H1 (cell line): ENCODE data around the gene SLC4A7. TPM values are rescaled to one million over a fixed set of nuclear protein-coding genes. Genes with fewer than 3 reads are reported as not detected.

Experiments used
- CTCF ChIA-PET: fragments of 300-600 bp; sonication (Branson Sonifier 250); formaldehyde crosslinking; loops from one replicate; lab custom pipeline; 2021; ENCODE audit not compliant: partially characterized antibody; lab: Charles Lee
- POLR2A ChIA-PET: fragments of 300-600 bp; sonication (Branson Sonifier 250); formaldehyde crosslinking; loops from one replicate; lab custom pipeline; 2021; ENCODE audit warnings: inconsistent platforms; ENCODE audit not compliant: partially characterized antibody; lab: Charles Lee
- DNase-seq, 2 experiments: peaks; one replicate each; pipeline versions ENCODE4 v3.0.0 to v3.0.0-alpha.2; 2010 to 2022; ENCODE audit warnings: low spot score in 2 of 2, low read depth in 1 of 2, mixed read lengths in 1 of 2
- FAIRE-seq: peaks from 2 replicates; lab custom pipeline; 2011; peaks lifted over from hg19 to GRCh38; lab: Jason Lieb, UNC
- H2AFZ ChIP-seq: 2 replicates; pipeline ENCODE4 v1.8.1; 2012; ENCODE audit warnings: low read length, inconsistent platforms
- H2AK5ac ChIP-seq: 2 replicates; pipeline ENCODE4 v1.6.1; 2013; ENCODE audit warnings: low read depth, low read length
- H2BK120ac ChIP-seq: replicated peaks from 2 replicates; pipeline ENCODE3; 2013; ENCODE audit warnings: low read depth, low read length, inconsistent platforms
- H2BK12ac ChIP-seq: 2 replicates; pipeline ENCODE4 v1.6.1; 2013; ENCODE audit warnings: low read depth, low read length
- H2BK15ac ChIP-seq: 2 replicates; pipeline ENCODE4 v1.6.1; 2013; ENCODE audit warnings: low read length
- H2BK20ac ChIP-seq: 2 replicates; pipeline ENCODE4 v1.6.1; 2013; ENCODE audit warnings: low read length
- H2BK5ac ChIP-seq: 2 replicates; pipeline ENCODE4 v1.6.1; 2013; ENCODE audit warnings: low read depth, low read length
- H3K14ac ChIP-seq: 2 replicates; pipeline ENCODE4 v1.6.1; 2013; ENCODE audit warnings: inconsistent platforms; ENCODE audit not compliant: insufficient read length
- H3K18ac ChIP-seq: 2 replicates; pipeline ENCODE4 v1.6.1; 2013; ENCODE audit warnings: low read length; ENCODE audit errors: extremely low read depth
- H3K23ac ChIP-seq: 2 replicates; pipeline ENCODE4 v1.6.1; 2013; ENCODE audit warnings: inconsistent platforms; ENCODE audit not compliant: insufficient read length
- H3K23me2 ChIP-seq: 2 replicates; pipeline ENCODE4 v1.6.1; 2013; ENCODE audit warnings: low read depth, low read length
- H3K27ac ChIP-seq: 2 replicates; pipeline ENCODE4 v1.6.1; 2011; ENCODE audit warnings: low read depth, low read length, inconsistent platforms
- H3K27me3 ChIP-seq, 4 experiments: replicated peaks in 1 of 4; 1 replicate in 1 of 4; 2 replicates in 3 of 4; pipeline versions ENCODE4 v1.6.1 to v1.8.1; 2011 to 2013; ENCODE audit warnings: low read length in 3 of 4, mild to moderate bottlenecking in 3 of 4, inconsistent platforms in 2 of 4, mixed read lengths in 2 of 4, moderate library complexity in 1 of 4; ENCODE audit not compliant: control insufficient read depth in 3 of 4, insufficient read depth in 3 of 4; ENCODE audit errors: extremely low read depth in 1 of 4
- H3K36me3 ChIP-seq, 4 experiments: 2 replicates each; pipeline versions ENCODE4 v1.6.1 to v1.8.1; 2011 to 2013; ENCODE audit warnings: mild to moderate bottlenecking in 4 of 4, low read length in 3 of 4, moderate library complexity in 2 of 4, control low read depth in 1 of 4, inconsistent platforms in 1 of 4; ENCODE audit not compliant: insufficient read depth in 4 of 4, control insufficient read depth in 2 of 4
- H3K4ac ChIP-seq: replicated peaks from 2 replicates; pipeline ENCODE3; 2013; ENCODE audit warnings: low read length, low read depth, mixed read lengths, inconsistent platforms; ENCODE audit not compliant: insufficient read length
- H3K4me1 ChIP-seq, 4 experiments: replicated peaks in 1 of 4; 1 replicate in 1 of 4; 2 replicates in 3 of 4; pipeline versions ENCODE4 v1.6.1 to v1.8.1; 2011 to 2013; ENCODE audit warnings: low read length in 3 of 4, inconsistent platforms in 2 of 4, mixed read lengths in 1 of 4; ENCODE audit not compliant: insufficient read depth in 4 of 4, control insufficient read depth in 3 of 4
- H3K4me2 ChIP-seq, 2 experiments: 2 replicates each; pipeline versions ENCODE4 v1.6.1 to v1.8.1; 2011 to 2013; ENCODE audit warnings: low read depth in 2 of 2, low read length in 2 of 2, control low read depth in 1 of 2, inconsistent platforms in 1 of 2, mild to moderate bottlenecking in 1 of 2; ENCODE audit not compliant: insufficient read depth in 1 of 2
- H3K4me3 ChIP-seq, 4 experiments: fragments of 200-600, 300-600 bp in 1 of 4; sonication (generic), shearing (Covaris generic), sonication (Bioruptor Twin) in 1 of 4; 2 replicates each; pipeline versions ENCODE4 v1.5.1 to v1.8.1; 2011 to 2016; ENCODE audit warnings: low read length in 4 of 4, low read depth in 3 of 4, control low read depth in 2 of 4, inconsistent platforms in 2 of 4, mild to moderate bottlenecking in 2 of 4, mixed read lengths in 1 of 4, moderate library complexity in 1 of 4; ENCODE audit not compliant: insufficient read depth in 2 of 4; ENCODE audit errors: extremely low read depth in 1 of 4
- H3K56ac ChIP-seq: replicated peaks from 2 replicates; pipeline ENCODE3; 2013; ENCODE audit warnings: low read depth, mild to moderate bottlenecking, mixed read lengths, low read length, inconsistent platforms; ENCODE audit not compliant: insufficient read length
- H3K79me1 ChIP-seq: 2 replicates; pipeline ENCODE4 v1.6.1; 2013; ENCODE audit warnings: low read depth, low read length, control low read depth
- H3K79me2 ChIP-seq, 2 experiments: 2 replicates each; pipeline versions ENCODE4 v1.6.1 to v1.8.1; 2012 to 2013; ENCODE audit warnings: low read length in 2 of 2, mild to moderate bottlenecking in 2 of 2, inconsistent platforms in 1 of 2; ENCODE audit not compliant: insufficient read depth in 2 of 2, control insufficient read depth in 1 of 2
- H3K9ac ChIP-seq, 4 experiments: replicated peaks in 1 of 4; 1 replicate in 1 of 4; 2 replicates in 3 of 4; pipeline versions ENCODE4 v1.6.1 to v1.8.1; 2011 to 2013; ENCODE audit warnings: low read depth in 3 of 4, low read length in 3 of 4, control low read depth in 2 of 4, mild to moderate bottlenecking in 2 of 4, moderate library complexity in 2 of 4, inconsistent platforms in 1 of 4; ENCODE audit errors: extremely low read depth in 1 of 4
- H3K9me3 ChIP-seq, 2 experiments: 2 replicates each; pipeline versions ENCODE4 v1.6.1 to v1.8.1; 2012 to 2013; ENCODE audit warnings: mild to moderate bottlenecking in 2 of 2, moderate library complexity in 2 of 2, control low read depth in 1 of 2, inconsistent platforms in 1 of 2, low read depth in 1 of 2, low read length in 1 of 2, mixed read lengths in 1 of 2; ENCODE audit not compliant: insufficient read depth in 2 of 2
- H4K20me1 ChIP-seq, 2 experiments: replicated peaks in 1 of 2; 2 replicates each; pipeline versions ENCODE3 to v1.8.1; 2011 to 2013; ENCODE audit warnings: inconsistent platforms in 2 of 2, low read length in 2 of 2, mild to moderate bottlenecking in 1 of 2; ENCODE audit not compliant: insufficient read depth in 2 of 2, control insufficient read depth in 1 of 2
- H4K5ac ChIP-seq: 2 replicates; pipeline ENCODE4 v1.6.1; 2013; ENCODE audit warnings: low read length, low read depth, mixed read lengths, inconsistent platforms; ENCODE audit not compliant: insufficient read length
- H4K8ac ChIP-seq: 2 replicates; pipeline ENCODE4 v1.8.0; 2013; ENCODE audit warnings: mild to moderate bottlenecking, moderate library complexity, low read length, inconsistent platforms; ENCODE audit not compliant: insufficient read depth; ENCODE audit errors: extremely low read depth
- H4K91ac ChIP-seq: replicated peaks from 2 replicates; pipeline ENCODE3; 2013; ENCODE audit warnings: low read length, mixed read lengths, inconsistent platforms; ENCODE audit not compliant: insufficient read length
- CEBPB ChIP-seq: IDR thresholded peaks from 2 replicates; pipeline ENCODE4 v1.6.1; 2012; ENCODE audit warnings: low read depth, low read length
- MAFK ChIP-seq: IDR thresholded peaks from 2 replicates; pipeline ENCODE4 v1.6.1; 2012; ENCODE audit warnings: low read depth, mild to moderate bottlenecking, improper control_type of control experiment, low read length
- RBBP5 ChIP-seq: IDR thresholded peaks from 2 replicates; pipeline ENCODE4 v1.7.1; 2012; ENCODE audit warnings: low read depth, mild to moderate bottlenecking, inconsistent platforms, low read length, moderate library complexity, borderline replicate concordance
- SIN3A ChIP-seq, 2 experiments: IDR thresholded peaks in 1 of 2; conservative IDR thresholded peaks in 1 of 2; 2 replicates each; pipeline ENCODE4 v1.6.1; 2011 to 2012; ENCODE audit warnings: low read length in 2 of 2, improper control_type of control experiment in 1 of 2, low read depth in 1 of 2, mild to moderate bottlenecking in 1 of 2
- SP2 ChIP-seq: IDR thresholded peaks from 2 replicates; pipeline ENCODE4 v1.6.1; 2012; ENCODE audit warnings: mild to moderate bottlenecking, low read length, inconsistent platforms
- WGBS, 2 experiments: shearing (Covaris generic) in 1 of 2; methylation state at CpG; one replicate each; pipeline versions ENCODE4 v1.1.6 to v1.1.7; 2013 to 2015; ENCODE audit warnings: low lambda C conversion rate in 2 of 2, mixed read lengths in 2 of 2, inconsistent platforms in 1 of 2, low coverage in 1 of 2, missing lambda C conversion rate in 1 of 2; ENCODE audit not compliant: insufficient replicate concordance in 2 of 2, insufficient coverage in 1 of 2, insufficient read length in 1 of 2; ENCODE audit errors: extremely low coverage in 1 of 2, missing lambda C conversion rate in 1 of 2; 5-methylcytosine and 5-hydroxymethylcytosine counted together
- polyA plus RNA-seq, 7 experiments: library from polyadenylated mRNA; depleted of rRNA in 3 of 7; stranded (reverse) in 5 of 7; unstranded in 2 of 7; fragments of >200 nt in 5 of 7; fragments of 200-250 nt in 2 of 7; gene quantifications; 1 replicate in 5 of 7; 2 replicates in 1 of 7; 4 replicates in 1 of 7; pipeline versions ENCODE4 v1.2.1 to v1.2.3, GENCODE V29; 2011 to 2013; ENCODE audit warnings: missing spikeins in 2 of 7, mixed read lengths in 2 of 7
- total RNA-seq: library from RNA; stranded (reverse); fragmentation: NEBNext Ultra II Directional; extraction: Animal tissue kit (Norgen Biotek cat#: 25700); gene quantifications from 2 replicates; pipeline ENCODE4 v1.2.1, GENCODE V29; 2021

The SLC4A7 gene
- total and polyA plus RNA-seq, 2 of the 8 experiments (the other 6 are each of a cell fraction or from before 2014, with no cell fraction given) = 14.9 to 70.5 TPM

DNA sequence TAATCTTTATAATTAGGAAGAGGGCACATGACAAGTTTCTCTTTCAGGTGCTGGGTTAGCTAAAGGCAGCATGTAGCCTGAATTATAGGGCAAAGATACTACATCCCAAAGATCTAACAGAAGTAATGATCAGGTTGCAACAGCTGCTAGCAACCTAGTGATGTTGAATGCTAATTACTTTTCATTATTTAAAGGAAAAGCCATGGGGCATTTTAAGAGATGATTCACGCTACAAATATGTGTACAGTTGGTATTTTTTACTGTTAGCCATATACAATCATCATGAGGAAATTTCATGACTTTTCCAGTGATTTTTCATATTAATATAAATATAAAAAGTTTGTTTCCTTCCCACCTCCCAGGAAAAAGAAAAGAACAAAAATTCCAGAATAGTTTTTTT is 158.0 kb downstream of the SLC4A7 start:
- H3K27me3 ChIP-seq = peaks cover 0 to 1% (median 0%) of the 10 kb centered on the region in 4 experiments; a peak in 1 of 7 replicates
- no peak overlapping the region for H4K91ac ChIP-seq
- H3K27ac ChIP-seq = no peak overlapping the region
- no peak overlapping the region for H3K18ac ChIP-seq
- 86% methylated on average over 1 of the region's 1 CpG; no CpG with 5 or more reads in 1 of the 2 experiments for WGBS, 2 experiments
- no peak for FAIRE-seq
- H2BK20ac ChIP-seq = no peak overlapping the region
- no peaks in the 10 kb centered on the region; a peak in 1 of 4 replicates for H3K9me3 ChIP-seq
- H2BK12ac ChIP-seq = no peak overlapping the region
- peaks cover 0 to 4% (median 0%) of the 10 kb centered on the region in 4 experiments; a peak in 1 of 8 replicates for H3K36me3 ChIP-seq
- no peak overlapping the region for H2BK15ac ChIP-seq
- no peaks in the 10 kb centered on the region for H3K79me2 ChIP-seq
- DNase-seq = no peak
- no peak overlapping the region for H3K56ac ChIP-seq
- H2AK5ac ChIP-seq = no peak overlapping the region
- H3K4ac ChIP-seq = no peak overlapping the region
- H2BK120ac ChIP-seq = no peak overlapping the region
- H3K23me2 ChIP-seq = no peaks in the 10 kb centered on the region; the same call in 1 of the 2 replicates
- no peaks in the 10 kb centered on the region for H4K20me1 ChIP-seq
- no peak overlapping the region for H3K4me3 ChIP-seq
- no peak overlapping the region for H3K23ac ChIP-seq
- CTCF ChIA-PET = interaction anchor here (1.0 to 1.7 kb wide), 8 partner anchors 11 to 141 kb away, joined by 3 to 6 read pairs (median 4); no protein-coding TSS in a partner anchor
- H3K14ac ChIP-seq = no peak overlapping the region
- H3K9ac ChIP-seq = no peak overlapping the region
- H2BK5ac ChIP-seq = no peak overlapping the region
- no peak overlapping the region for H3K4me2 ChIP-seq
- POLR2A ChIA-PET = interaction anchor here (1.3 kb wide), 1 partner anchor 9 kb away, joined by 4 read pairs; no protein-coding TSS in a partner anchor
- no peaks in the 10 kb centered on the region; the same call in 1 of the 2 replicates for H3K79me1 ChIP-seq
- no peaks in the 10 kb centered on the region for H3K4me1 ChIP-seq
- no peak overlapping the region for H4K5ac ChIP-seq
- H4K8ac ChIP-seq = no peak overlapping the region
- H2AFZ ChIP-seq = no peak overlapping the region
- TF ChIP-seq SIN3A (conservative IDR thresholded peaks at IDR 0.05 in 1 of 2, IDR thresholded peaks at IDR 0.05 in 1 of 2; ENCODE audit: low read depth in 1 of 2, low read length in 2 of 2) (no peak), MAFK (no peak), CEBPB (no peak), RBBP5 (no peak), SP2 (no peak)
